GM12892 (cell line): ENCODE data around the gene PCSK6.

Experiments used
- POLR2A ChIP-seq: IDR thresholded peaks from 2 replicates; pipeline ENCODE4 v1.6.1; 2011; ENCODE audit warnings: low read depth, low read length, control low read depth
- POLR2AphosphoS5 ChIP-seq: IDR thresholded peaks from 2 replicates; pipeline ENCODE4 v1.6.1; 2011; ENCODE audit warnings: low read depth, low read length, control low read depth
- TAF1 ChIP-seq: IDR thresholded peaks from 2 replicates; pipeline ENCODE4 v1.6.1; 2011; ENCODE audit warnings: low read depth, mild to moderate bottlenecking, control low read depth, low read length, borderline replicate concordance

GRCh38 chr15:101413239-101413638 lies 76.3 kb downstream of the PCSK6 start:
- TF ChIP-seq POLR2AphosphoS5, result no peak
- TF ChIP-seq POLR2A, result no peak
- no peak for TF ChIP-seq TAF1
